Ectodermal cell (in vitro differentiated cells): Measurements from ENCODE around the gene ABCB11.

Source experiments
- H3K27ac ChIP-seq: 2 replicates; pipeline ENCODE4 v1.7.0; 2013; ENCODE audit warnings: mild to moderate bottlenecking, low read depth, low read length; ENCODE audit not compliant: insufficient read depth, poor library complexity, severe bottlenecking
- H3K27me3 ChIP-seq: 2 replicates; pipeline ENCODE4 v1.7.0; 2013; ENCODE audit warnings: mild to moderate bottlenecking, low read length; ENCODE audit not compliant: insufficient read depth, control insufficient read depth, poor library complexity, severe bottlenecking
- H3K36me3 ChIP-seq: one replicate; pipeline ENCODE4 v1.7.0; 2013; ENCODE audit warnings: low read length; ENCODE audit not compliant: control insufficient read depth, insufficient read depth
- H3K4me1 ChIP-seq: one replicate; pipeline ENCODE4 v1.7.0; 2013; ENCODE audit warnings: low read length; ENCODE audit not compliant: control insufficient read depth, insufficient read depth
- H3K4me3 ChIP-seq: 2 replicates; pipeline ENCODE4 v1.7.0; 2013; ENCODE audit warnings: low read depth, low read length, control low read depth; ENCODE audit not compliant: insufficient read depth
- H3K9me3 ChIP-seq: 2 replicates; pipeline ENCODE4 v1.7.0; 2013; ENCODE audit warnings: mild to moderate bottlenecking, low read length, moderate library complexity; ENCODE audit not compliant: control insufficient read depth
- WGBS, 2 experiments: methylation state at CpG; one replicate each; pipeline ENCODE4 v1.1.7; 2013; ENCODE audit warnings: missing lambda C conversion rate in 2 of 2; 5-methylcytosine and 5-hydroxymethylcytosine counted together

The ABCB11 gene

GRCh38 chr2:168920504-168921157 is 110.5 kb downstream of the ABCB11 start:
- Histone ChIP-seq H3K4me3 (no peak overlapping the region), H3K27me3 (no peaks in the 10 kb centered on the region), H3K9me3 (peaks cover under 1% of the 10 kb centered on the region), H3K27ac (no peak overlapping the region), H3K36me3 (no peaks in the 10 kb centered on the region), H3K4me1 (no peaks in the 10 kb centered on the region)
- 28 to 97% methylated on average over 1 to 4 of the region's 4 CpGs for WGBS, 2 experiments

- Histone ChIP-seq H3K4me3 (no peak overlapping the region), H3K36me3 (no peaks in the 10 kb centered on the region), H3K27me3 (no peaks in the 10 kb centered on the region), H3K9me3 (peaks cover 3% of the 10 kb centered on the region), H3K27ac (no peak overlapping the region), H3K4me1 (no peaks in the 10 kb centered on the region)
- 95 to 96% methylated on average over 4 of the region's 4 CpGs for whole genome bisulfite sequencing, 2 experiments
Observed at GRCh38 chr2:168916331-168916675, 114.8 kb downstream of the ABCB11 start.

GRCh38 chr2:168915441-168916330 is 115.4 kb downstream of the ABCB11 start:
- no peaks in the 10 kb centered on the region for H3K4me1 ChIP-seq
- no peak overlapping the region for H3K27ac ChIP-seq
- no peak overlapping the region for H3K4me3 ChIP-seq
- no peaks in the 10 kb centered on the region for H3K27me3 ChIP-seq
- 98 to 100% methylated on average over 3 of the region's 3 CpGs for WGBS, 2 experiments
- no peaks in the 10 kb centered on the region for H3K36me3 ChIP-seq
- peaks cover 3% of the 10 kb centered on the region for H3K9me3 ChIP-seq

- H3K36me3 ChIP-seq = no peaks in the 10 kb centered on the region
- no peak overlapping the region for H3K27ac ChIP-seq
- H3K27me3 ChIP-seq = no peaks in the 10 kb centered on the region
- WGBS, 2 experiments = 87 to 88% methylated on average over 4 of the region's 4 CpGs
- peaks cover 15% of the 10 kb centered on the region for H3K4me1 ChIP-seq
- peaks cover 3% of the 10 kb centered on the region for H3K9me3 ChIP-seq
- no peak overlapping the region for H3K4me3 ChIP-seq
Observed at GRCh38 chr2:168913495-168913894, 117.6 kb downstream of the ABCB11 start.

- Histone ChIP-seq H3K27me3 (no peaks in the 10 kb centered on the region), H3K9me3 (peaks cover 3% of the 10 kb centered on the region), H3K4me3 (no peak overlapping the region), H3K4me1 (peaks cover 17% of the 10 kb centered on the region), H3K27ac (no peak overlapping the region), H3K36me3 (no peaks in the 10 kb centered on the region)
- 67 to 72% methylated on average over 21 of the region's 21 CpGs for WGBS, 2 experiments
Observed at GRCh38 chr2:168912901-168913369, 118.2 kb downstream of the ABCB11 start.

GRCh38 chr2:168912466-168912865 is 118.7 kb downstream of the ABCB11 start:
- Histone ChIP-seq H3K4me3 (no peak overlapping the region), H3K36me3 (no peaks in the 10 kb centered on the region), H3K27ac (no peak overlapping the region), H3K27me3 (no peaks in the 10 kb centered on the region), H3K9me3 (peaks cover 3% of the 10 kb centered on the region), H3K4me1 (peaks cover 22% of the 10 kb centered on the region)
- 90% methylated on average over 6 of the region's 6 CpGs for WGBS, 2 experiments

GRCh38 chr2:168910330-168910729 is 120.8 kb downstream of the ABCB11 start:
- H3K4me1 ChIP-seq = peaks cover 24% of the 10 kb centered on the region
- H3K9me3 ChIP-seq = no peaks in the 10 kb centered on the region
- no peak overlapping the region for H3K4me3 ChIP-seq
- H3K27me3 ChIP-seq = no peaks in the 10 kb centered on the region
- WGBS, 2 experiments = 38 to 42% methylated on average over 5 of the region's 5 CpGs
- no peaks in the 10 kb centered on the region for H3K36me3 ChIP-seq
- H3K27ac ChIP-seq = no peak overlapping the region

GRCh38 chr2:168907940-168908662 is 123.0 kb downstream of the ABCB11 start:
- H3K9me3 ChIP-seq = no peaks in the 10 kb centered on the region
- no peak overlapping the region for H3K4me3 ChIP-seq
- no peaks in the 10 kb centered on the region for H3K36me3 ChIP-seq
- H3K27ac ChIP-seq = no peak overlapping the region
- WGBS, 2 experiments = 60 to 66% methylated on average over 7 to 8 of the region's 8 CpGs
- no peaks in the 10 kb centered on the region for H3K27me3 ChIP-seq
- H3K4me1 ChIP-seq = peaks cover 24% of the 10 kb centered on the region

- Histone ChIP-seq H3K36me3 (no peaks in the 10 kb centered on the region), H3K27me3 (no peaks in the 10 kb centered on the region), H3K9me3 (no peaks in the 10 kb centered on the region), H3K4me3 (no peak overlapping the region), H3K4me1 (peaks cover 11% of the 10 kb centered on the region), H3K27ac (no peak overlapping the region)
- WGBS, 2 experiments = 91 to 100% methylated on average over 3 of the region's 3 CpGs
Observed at GRCh38 chr2:168904358-168904757, 126.8 kb downstream of the ABCB11 start.

- no peaks in the 10 kb centered on the region for H3K9me3 ChIP-seq
- 92 to 100% methylated on average over 2 of the region's 2 CpGs for WGBS, 2 experiments
- no peak overlapping the region for H3K4me3 ChIP-seq
- H3K27ac ChIP-seq = no peak overlapping the region
- H3K36me3 ChIP-seq = no peaks in the 10 kb centered on the region
- no peaks in the 10 kb centered on the region for H3K27me3 ChIP-seq
- peaks cover 9% of the 10 kb centered on the region for H3K4me1 ChIP-seq
Observed at GRCh38 chr2:168903888-168904287, 127.2 kb downstream of the ABCB11 start.
